Peyer's patch (tissue), 4 donors: ENCODE data around the gene RNU2-63P. TPM values are rescaled to one million over a fixed set of nuclear protein-coding genes. Genes with fewer than 3 reads are reported as not detected.

ENCODE experiments used
- DNase-seq, 3 donors: peaks; one replicate each; pipeline ENCODE4 v3.0.0-alpha.2; 2017 to 2019
- H3K27ac ChIP-seq, 4 donors: fragments of 200-600 bp; sonication (generic); one replicate each; pipeline ENCODE4 v1.5.1; 2016 to 2019
- H3K27me3 ChIP-seq, 2 donors: fragments of 200-600 bp; sonication (generic); one replicate each; pipeline ENCODE4 v1.5.1; 2019
- H3K36me3 ChIP-seq, 3 donors: fragments of 200-600 bp; sonication (generic); one replicate each; pipeline ENCODE4 v1.5.1; 2016 to 2019
- H3K4me1 ChIP-seq, 4 donors: fragments of 200-600 bp; sonication (generic); one replicate each; pipeline ENCODE4 v1.5.1; 2016 to 2019
- H3K4me3 ChIP-seq, 4 donors: fragments of 200-600 bp; sonication (generic); 1 replicate in 3 of 4; 2 replicates in 1 of 4; pipeline ENCODE4 v1.5.1; 2016 to 2019; ENCODE audit warnings: mild to moderate bottlenecking in 1 of 4
- H3K9me3 ChIP-seq, 4 donors: fragments of 200-600 bp; sonication (generic); one replicate each; pipeline ENCODE4 v1.5.1; 2016 to 2019; ENCODE audit warnings: mild to moderate bottlenecking in 1 of 4
- POLR2A ChIP-seq, 2 donors: fragments of 450-650 bp; IDR thresholded peaks; one replicate each; pipeline ENCODE4 v1.5.1; 2017; ENCODE audit warnings: antibody characterized with exemption in 2 of 2, mild to moderate bottlenecking in 2 of 2, moderate library complexity in 2 of 2
- total RNA-seq, 4 donors: library from RNA; depleted of rRNA; stranded (reverse); fragments of >200 nt; gene quantifications; one replicate each; pipeline ENCODE4 v1.1.0, GENCODE V29; 2016
- TF ChIP-seq, protein P1 (sequence below), 6 experiments: fragments of 450-650 bp in 4 of 6; fragments of 200-600 bp in 2 of 6; sonication (generic) in 1 of 6; IDR thresholded peaks; one replicate each; pipeline ENCODE4 v1.5.1; 2017 to 2019; ENCODE audit warnings: antibody characterized with exemption in 6 of 6, mild to moderate bottlenecking in 3 of 6, moderate library complexity in 1 of 6

RNU2-63P gene
- total RNA-seq: 1,000 to 10,000 TPM in 1 of 4 donors, not detected in 3; 1,585 TPM

DNA sequence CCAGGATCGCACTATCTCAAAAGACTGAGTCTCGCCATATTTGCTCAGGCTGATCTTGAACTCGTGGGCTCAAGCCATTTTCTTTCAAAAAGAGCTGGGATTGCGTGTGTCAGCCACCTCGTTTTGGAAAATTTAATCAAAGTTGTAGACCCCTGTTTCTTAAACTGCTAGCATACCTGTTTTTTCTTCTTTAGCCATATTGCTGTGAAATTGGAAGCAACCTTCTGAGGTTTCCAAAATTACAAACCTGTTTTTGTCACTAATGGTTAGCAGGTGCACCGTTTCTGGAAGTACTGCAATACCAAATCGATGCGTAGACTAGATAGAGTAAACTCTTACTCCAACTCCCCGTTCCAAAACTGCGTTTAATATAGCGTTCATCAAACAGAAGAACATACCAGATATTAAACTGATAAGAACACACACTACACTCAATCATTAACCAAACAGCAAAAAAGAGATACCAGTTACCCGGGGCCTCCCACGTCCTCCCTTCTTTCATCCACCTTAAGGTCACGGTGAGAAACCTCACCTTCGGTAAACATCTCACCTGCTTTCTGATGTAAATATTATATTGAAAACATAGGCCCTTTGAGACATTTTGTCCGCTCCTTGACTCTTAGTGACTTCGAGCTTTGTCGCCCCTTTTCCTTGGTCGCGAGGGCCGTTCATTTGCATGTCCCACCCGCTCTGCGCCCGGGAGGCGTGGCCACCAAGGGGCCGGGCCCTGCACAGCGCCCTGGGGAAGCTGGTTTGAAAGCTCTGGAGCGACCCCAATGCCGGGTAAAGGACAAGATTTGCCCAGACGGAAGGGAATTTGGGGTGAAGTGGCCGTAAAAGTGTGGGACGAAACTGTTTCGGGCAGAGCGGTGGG lies at the start of gene RNU2-63P:
TSS of gene RNU2-63P (minus strand) at position 462 of the 874 bp plus-strand sequence.
- Histone ChIP-seq H3K4me1 (peaks cover 0 to 7% (median 3%) of the 10 kb centered on the region in 4 donors), H3K27ac (peak within 1 kb of the TSS; percentile 85 to 89 (median 88)), H3K9me3 (no peaks in the 10 kb centered on the region), H3K4me3 (peak within 1 kb of the TSS; percentile 49 to 84 (median 62)), H3K27me3 (no peaks in the 10 kb centered on the region), H3K36me3 (no peaks in the 10 kb centered on the region)
- TF ChIP-seq POLR2A (IDR thresholded peaks at IDR 0.05): peak in 1 of 2 donors; percentile 90
- TF ChIP-seq, protein P1, sequence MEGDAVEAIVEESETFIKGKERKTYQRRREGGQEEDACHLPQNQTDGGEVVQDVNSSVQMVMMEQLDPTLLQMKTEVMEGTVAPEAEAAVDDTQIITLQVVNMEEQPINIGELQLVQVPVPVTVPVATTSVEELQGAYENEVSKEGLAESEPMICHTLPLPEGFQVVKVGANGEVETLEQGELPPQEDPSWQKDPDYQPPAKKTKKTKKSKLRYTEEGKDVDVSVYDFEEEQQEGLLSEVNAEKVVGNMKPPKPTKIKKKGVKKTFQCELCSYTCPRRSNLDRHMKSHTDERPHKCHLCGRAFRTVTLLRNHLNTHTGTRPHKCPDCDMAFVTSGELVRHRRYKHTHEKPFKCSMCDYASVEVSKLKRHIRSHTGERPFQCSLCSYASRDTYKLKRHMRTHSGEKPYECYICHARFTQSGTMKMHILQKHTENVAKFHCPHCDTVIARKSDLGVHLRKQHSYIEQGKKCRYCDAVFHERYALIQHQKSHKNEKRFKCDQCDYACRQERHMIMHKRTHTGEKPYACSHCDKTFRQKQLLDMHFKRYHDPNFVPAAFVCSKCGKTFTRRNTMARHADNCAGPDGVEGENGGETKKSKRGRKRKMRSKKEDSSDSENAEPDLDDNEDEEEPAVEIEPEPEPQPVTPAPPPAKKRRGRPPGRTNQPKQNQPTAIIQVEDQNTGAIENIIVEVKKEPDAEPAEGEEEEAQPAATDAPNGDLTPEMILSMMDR (IDR thresholded peaks at IDR 0.05): no peak
- peak; percentile 81 to 90 (median 89) for DNase-seq

DNA sequence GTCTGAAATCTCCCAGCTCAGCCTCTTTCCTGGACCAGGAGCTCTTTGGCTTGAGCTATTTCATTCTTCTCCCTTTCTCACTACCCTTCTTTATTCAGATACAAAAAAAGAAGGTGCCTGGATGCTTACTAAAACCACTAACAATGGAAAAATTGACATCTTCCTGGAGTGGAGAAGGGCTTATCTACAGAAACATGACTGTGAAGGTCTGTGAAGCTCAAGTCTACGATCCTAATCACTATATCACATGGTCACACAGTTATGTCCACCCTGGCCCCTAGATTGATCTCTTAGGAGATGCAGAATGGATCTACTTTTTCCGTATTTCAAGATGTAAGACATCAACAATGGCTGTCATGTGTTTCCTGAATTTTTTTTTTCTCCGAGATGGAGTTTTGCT lies 44.9 kb upstream of the RNU2-63P start:
- Histone ChIP-seq H3K27ac (no peak overlapping the region), H3K36me3 (no peaks in the 10 kb centered on the region), H3K4me3 (no peak overlapping the region), H3K27me3 (no peaks in the 10 kb centered on the region), H3K9me3 (no peaks in the 10 kb centered on the region), H3K4me1 (peaks cover 0 to 5% (median 0%) of the 10 kb centered on the region in 4 donors)
- no peak for DNase-seq
- no peak for TF ChIP-seq POLR2A (IDR thresholded peaks at IDR 0.05)
- TF ChIP-seq, protein P1 (IDR thresholded peaks at IDR 0.05): no peak

DNA sequence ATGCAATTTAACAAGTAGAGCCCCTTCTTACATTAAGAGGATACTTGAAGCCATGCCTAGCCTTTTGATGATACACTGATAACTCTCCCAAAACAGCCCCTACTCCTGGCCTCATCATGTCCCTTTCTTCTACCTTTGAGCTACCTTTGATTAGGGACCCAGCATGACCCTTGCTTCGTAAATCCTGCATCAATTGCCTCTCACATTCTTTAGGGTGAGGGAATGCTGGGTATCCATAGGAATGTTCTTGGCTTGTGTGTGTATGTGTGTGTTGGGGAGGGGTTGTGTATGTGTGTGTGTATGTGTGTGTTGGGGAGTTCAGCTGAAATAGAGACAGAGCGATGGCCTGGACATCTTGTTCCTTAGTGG lies 44.5 kb upstream of the RNU2-63P start:
- Histone ChIP-seq H3K4me3 (no peak overlapping the region), H3K27me3 (no peaks in the 10 kb centered on the region), H3K36me3 (no peaks in the 10 kb centered on the region), H3K9me3 (no peaks in the 10 kb centered on the region), H3K4me1 (peaks cover 0 to 9% (median 0%) of the 10 kb centered on the region in 4 donors), H3K27ac (no peak overlapping the region)
- TF ChIP-seq, protein P1 (IDR thresholded peaks at IDR 0.05): no peak
- TF ChIP-seq POLR2A (IDR thresholded peaks at IDR 0.05): no peak
- DNase-seq: no peak

DNA sequence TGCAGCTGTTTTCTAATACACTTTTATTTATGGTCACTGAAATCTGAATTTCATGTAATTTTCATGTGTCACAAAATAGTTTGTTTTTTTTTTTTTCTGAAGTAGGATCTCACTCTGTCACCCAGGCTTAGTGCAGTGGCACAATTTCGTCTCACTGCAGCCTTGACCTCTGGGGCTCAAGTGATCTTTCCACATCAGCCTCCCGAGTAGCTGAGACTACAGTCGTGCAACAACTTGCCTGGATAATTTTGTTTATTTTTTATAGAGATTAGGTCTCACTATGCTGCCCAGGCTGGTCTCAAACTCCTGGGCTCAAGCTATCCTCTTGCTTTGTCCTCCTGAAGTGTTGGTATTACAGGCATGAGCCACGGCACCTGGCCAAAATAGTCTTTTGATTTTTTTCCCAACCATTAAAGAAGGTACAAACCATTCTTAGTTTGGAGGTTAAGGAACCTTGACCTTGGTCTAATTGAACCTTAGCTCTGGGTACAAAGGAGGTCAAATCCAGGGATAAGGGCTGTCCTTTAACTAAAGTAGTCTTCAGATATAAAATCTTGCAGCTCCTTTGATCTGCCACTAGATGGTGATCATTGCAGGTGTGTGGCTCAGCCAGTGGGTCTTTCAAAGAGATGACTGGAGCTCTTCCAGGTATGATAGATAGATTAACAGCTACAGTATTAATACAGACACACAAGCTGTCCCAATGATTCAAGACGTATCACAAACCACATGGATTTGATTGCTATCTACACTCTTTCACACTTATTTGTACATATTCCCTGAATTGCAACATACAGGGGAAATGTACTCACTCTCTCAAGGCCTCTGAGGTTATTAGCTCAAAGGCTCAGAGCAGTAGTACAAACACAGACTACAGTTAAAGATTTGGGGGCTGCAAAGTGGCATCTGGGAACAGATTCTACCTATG lies 43.9 kb upstream of the RNU2-63P start:
- TF ChIP-seq, protein P1 (IDR thresholded peaks at IDR 0.05): peak; percentile 42 to 96 (median 84)
- TF ChIP-seq POLR2A (IDR thresholded peaks at IDR 0.05): no peak
- Histone ChIP-seq H3K27me3 (no peaks in the 10 kb centered on the region), H3K36me3 (no peaks in the 10 kb centered on the region), H3K9me3 (no peaks in the 10 kb centered on the region), H3K4me3 (no peak overlapping the region), H3K27ac (no peak overlapping the region), H3K4me1 (peaks cover 0 to 9% (median 0%) of the 10 kb centered on the region in 4 donors)
- peak in 1 of 3 donors; percentile 61 for DNase-seq

DNA sequence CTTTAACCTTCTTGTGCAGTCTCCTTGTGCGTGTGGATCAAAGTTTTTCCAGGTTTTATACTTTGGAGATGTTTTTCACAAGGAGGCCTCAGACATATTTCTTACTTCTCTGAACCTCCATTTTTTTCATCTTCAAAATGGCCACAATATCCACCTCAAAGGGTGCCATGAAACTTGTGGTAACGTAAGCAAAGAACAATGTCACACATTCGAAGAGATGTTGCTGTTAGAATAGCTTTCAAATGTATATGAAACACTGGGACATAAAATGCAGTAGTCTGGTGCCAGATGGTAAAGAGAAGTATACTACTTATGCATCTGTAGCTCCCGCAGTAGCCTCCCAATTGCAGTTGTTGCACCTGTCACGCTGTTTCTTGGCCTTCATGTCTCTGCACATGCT lies 41.8 kb upstream of the RNU2-63P start:
- Histone ChIP-seq H3K27me3 (no peaks in the 10 kb centered on the region), H3K36me3 (no peaks in the 10 kb centered on the region), H3K4me1 (peaks cover 0 to 24% (median 4%) of the 10 kb centered on the region in 4 donors), H3K9me3 (no peaks in the 10 kb centered on the region), H3K4me3 (no peak overlapping the region), H3K27ac (no peak overlapping the region)
- TF ChIP-seq, protein P1 (IDR thresholded peaks at IDR 0.05): no peak
- no peak for TF ChIP-seq POLR2A (IDR thresholded peaks at IDR 0.05)
- no peak for DNase-seq
